Measurements from ENCODE around the gene ABR. TPM values are rescaled to one million over a fixed set of nuclear protein-coding genes. Genes with fewer than 3 reads are reported as not detected.

The ABR gene
- total RNA-seq, 1 donor from 2014 or later, result 110 TPM

DNA sequence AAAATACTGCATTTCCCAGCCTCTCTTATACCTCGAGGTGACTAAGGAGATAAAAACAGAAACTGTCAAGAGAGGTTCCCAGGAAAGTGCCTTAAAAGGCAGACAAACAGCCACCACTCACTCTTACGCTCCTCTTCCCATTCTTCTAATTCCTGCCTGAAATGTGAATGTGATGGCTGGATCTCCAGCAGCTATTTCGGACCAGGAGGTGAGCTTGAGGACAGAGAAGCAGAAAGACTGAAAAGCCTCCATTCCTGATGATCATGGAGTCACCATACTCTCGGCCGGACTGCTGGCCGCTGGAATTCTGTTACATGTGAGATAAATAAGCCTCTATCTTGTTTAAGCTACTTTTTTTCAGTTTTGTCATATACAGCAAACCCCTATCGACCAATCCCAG lies 41.4 kb upstream of the ABR start:
- DNase-seq (ENCODE audit: extremely low spot score, unreplicated experiment), result no peak
- Mint-ChIP-seq H3K4me1 (ENCODE audit: unreplicated experiment) (no peaks in the 10 kb centered on the region), H3K4me3 (ENCODE audit: unreplicated experiment) (no peak overlapping the region), H3K27me3 (ENCODE audit: unreplicated experiment) (peaks cover 45% of the 10 kb centered on the region), H3K36me3 (ENCODE audit: unreplicated experiment) (no peaks in the 10 kb centered on the region), H3K27ac (ENCODE audit: unreplicated experiment) (no peak overlapping the region), H3K9me3 (ENCODE audit: unreplicated experiment) (no peaks in the 10 kb centered on the region)
- TF ChIP-seq, protein P1, sequence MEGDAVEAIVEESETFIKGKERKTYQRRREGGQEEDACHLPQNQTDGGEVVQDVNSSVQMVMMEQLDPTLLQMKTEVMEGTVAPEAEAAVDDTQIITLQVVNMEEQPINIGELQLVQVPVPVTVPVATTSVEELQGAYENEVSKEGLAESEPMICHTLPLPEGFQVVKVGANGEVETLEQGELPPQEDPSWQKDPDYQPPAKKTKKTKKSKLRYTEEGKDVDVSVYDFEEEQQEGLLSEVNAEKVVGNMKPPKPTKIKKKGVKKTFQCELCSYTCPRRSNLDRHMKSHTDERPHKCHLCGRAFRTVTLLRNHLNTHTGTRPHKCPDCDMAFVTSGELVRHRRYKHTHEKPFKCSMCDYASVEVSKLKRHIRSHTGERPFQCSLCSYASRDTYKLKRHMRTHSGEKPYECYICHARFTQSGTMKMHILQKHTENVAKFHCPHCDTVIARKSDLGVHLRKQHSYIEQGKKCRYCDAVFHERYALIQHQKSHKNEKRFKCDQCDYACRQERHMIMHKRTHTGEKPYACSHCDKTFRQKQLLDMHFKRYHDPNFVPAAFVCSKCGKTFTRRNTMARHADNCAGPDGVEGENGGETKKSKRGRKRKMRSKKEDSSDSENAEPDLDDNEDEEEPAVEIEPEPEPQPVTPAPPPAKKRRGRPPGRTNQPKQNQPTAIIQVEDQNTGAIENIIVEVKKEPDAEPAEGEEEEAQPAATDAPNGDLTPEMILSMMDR (IDR thresholded peaks at IDR 0.05), result no peak

DNA sequence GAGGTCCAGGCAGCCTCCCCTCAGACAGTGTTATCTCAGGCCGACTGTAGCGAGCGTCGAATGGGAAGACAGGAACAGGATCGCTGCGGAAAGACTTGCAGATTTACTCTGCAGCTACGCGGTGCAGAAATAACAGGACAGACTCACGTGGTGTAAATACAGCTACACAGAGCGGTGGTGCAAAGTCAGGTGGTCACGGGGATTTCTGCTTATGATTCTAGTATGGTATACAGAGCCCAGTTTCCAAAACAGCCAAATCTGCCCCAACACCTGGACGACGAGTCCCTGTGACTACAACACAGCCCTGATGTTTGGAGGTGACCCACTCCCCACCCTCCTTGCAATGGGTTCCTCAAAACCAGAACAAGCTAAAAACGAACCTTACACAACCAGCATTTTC lies 40.6 kb upstream of the ABR start:
- TF ChIP-seq, protein P1 (IDR thresholded peaks at IDR 0.05), result no peak
- Mint-ChIP-seq H3K4me3 (ENCODE audit: unreplicated experiment) (no peak overlapping the region), H3K27ac (ENCODE audit: unreplicated experiment) (no peak overlapping the region), H3K9me3 (ENCODE audit: unreplicated experiment) (no peaks in the 10 kb centered on the region), H3K4me1 (ENCODE audit: unreplicated experiment) (no peaks in the 10 kb centered on the region), H3K36me3 (ENCODE audit: unreplicated experiment) (no peaks in the 10 kb centered on the region), H3K27me3 (ENCODE audit: unreplicated experiment) (peaks cover 42% of the 10 kb centered on the region)
- DNase-seq (ENCODE audit: extremely low spot score, unreplicated experiment), result no peak

DNA sequence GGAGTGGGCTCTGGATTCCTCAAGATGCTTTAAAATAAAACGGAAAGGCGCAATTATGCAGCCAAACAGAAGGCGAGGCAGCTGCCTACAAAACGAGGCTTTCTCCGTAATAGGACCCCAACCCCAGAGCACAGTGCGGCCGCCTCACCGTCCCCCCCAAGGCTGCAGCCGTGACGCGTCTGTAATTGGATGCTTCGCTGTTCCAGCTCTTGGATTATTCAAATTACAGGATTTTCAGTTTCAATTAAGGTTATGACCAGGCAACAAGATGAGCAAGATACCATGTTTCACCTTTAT lies 37.3 kb upstream of the ABR start:
- Mint-ChIP-seq H3K9me3 (ENCODE audit: unreplicated experiment) (no peaks in the 10 kb centered on the region), H3K36me3 (ENCODE audit: unreplicated experiment) (no peaks in the 10 kb centered on the region), H3K4me3 (ENCODE audit: unreplicated experiment) (no peak overlapping the region), H3K27me3 (ENCODE audit: unreplicated experiment) (peaks cover 50% of the 10 kb centered on the region), H3K4me1 (ENCODE audit: unreplicated experiment) (no peaks in the 10 kb centered on the region), H3K27ac (ENCODE audit: unreplicated experiment) (no peak overlapping the region)
- DNase-seq (ENCODE audit: extremely low spot score, unreplicated experiment), result no peak
- TF ChIP-seq, protein P1 (IDR thresholded peaks at IDR 0.05), result no peak

DNA sequence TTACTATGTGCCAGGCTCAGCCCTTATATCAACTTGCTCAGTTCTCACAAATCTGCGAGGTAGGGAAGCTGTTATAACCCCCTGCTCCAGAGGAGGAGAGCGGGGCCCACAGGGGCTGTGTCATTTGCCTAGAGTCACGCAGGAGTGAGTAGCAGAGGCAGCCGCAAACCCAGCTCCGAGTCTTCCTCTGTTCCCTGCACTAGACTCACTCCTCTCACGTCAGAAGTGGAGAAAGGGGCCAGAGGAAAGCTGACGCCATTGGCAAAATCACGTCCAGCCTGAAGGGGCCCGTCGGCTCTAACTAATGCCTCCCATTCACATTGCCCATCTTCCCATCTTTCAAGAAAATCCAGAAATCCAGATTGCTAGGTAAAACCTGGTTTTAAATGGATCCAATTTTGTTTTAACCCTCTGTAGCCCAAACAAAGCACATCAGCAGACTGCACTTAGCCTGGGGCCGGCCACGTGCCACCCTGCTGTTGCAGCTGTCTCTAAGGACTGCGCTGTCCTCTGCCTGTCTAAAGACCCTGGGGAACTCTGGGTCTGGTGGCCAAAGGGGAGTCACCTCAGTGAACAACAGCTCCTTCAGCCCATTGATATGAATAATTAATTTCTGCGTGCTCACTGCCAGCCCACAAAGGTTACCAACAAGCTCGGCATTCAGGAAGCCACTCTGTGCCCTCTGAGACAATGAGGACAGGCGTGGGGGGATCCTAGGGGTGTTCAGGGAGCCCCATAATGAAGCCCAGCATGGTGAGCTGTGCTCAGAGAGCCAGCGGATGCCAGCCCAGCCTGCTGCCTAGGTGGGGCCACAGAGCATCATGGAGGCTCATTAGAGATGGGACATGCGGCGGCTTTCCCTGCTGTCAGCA lies 36.7 kb upstream of the ABR start:
- H3K9me3 Mint-ChIP-seq (ENCODE audit: unreplicated experiment), result no peaks in the 10 kb centered on the region
- no peak for DNase-seq (ENCODE audit: extremely low spot score, unreplicated experiment)
- H3K27ac Mint-ChIP-seq (ENCODE audit: unreplicated experiment), result no peak overlapping the region
- no peaks in the 10 kb centered on the region for H3K4me1 Mint-ChIP-seq (ENCODE audit: unreplicated experiment)
- H3K27me3 Mint-ChIP-seq (ENCODE audit: unreplicated experiment), result peaks cover 50% of the 10 kb centered on the region
- TF ChIP-seq, protein P1 (IDR thresholded peaks at IDR 0.05), result no peak
- H3K4me3 Mint-ChIP-seq (ENCODE audit: unreplicated experiment), result no peak overlapping the region
- H3K36me3 Mint-ChIP-seq (ENCODE audit: unreplicated experiment), result no peaks in the 10 kb centered on the region

DNA sequence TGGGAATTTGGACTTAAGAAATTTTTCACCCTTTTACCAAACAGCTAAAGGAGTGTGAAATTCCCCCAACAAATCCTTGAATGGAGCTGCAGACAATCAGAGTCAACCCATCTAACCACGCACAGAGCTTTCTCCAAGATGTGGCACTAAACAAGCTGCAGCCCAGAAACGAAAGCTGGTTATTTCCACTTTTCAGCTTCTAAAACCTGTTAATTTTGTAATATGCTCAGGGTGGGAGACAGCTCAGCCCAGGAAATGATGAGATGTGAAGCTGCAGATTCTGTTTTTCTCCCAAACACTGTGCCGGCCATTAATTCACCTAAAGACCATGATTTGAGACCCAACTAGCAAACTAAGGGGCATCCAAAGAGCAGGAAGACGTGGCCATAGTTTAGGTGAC lies 33.2 kb upstream of the ABR start:
- Mint-ChIP-seq H3K4me1 (ENCODE audit: unreplicated experiment) (no peaks in the 10 kb centered on the region), H3K36me3 (ENCODE audit: unreplicated experiment) (no peaks in the 10 kb centered on the region), H3K27ac (ENCODE audit: unreplicated experiment) (no peak overlapping the region), H3K27me3 (ENCODE audit: unreplicated experiment) (peaks cover 60% of the 10 kb centered on the region), H3K4me3 (ENCODE audit: unreplicated experiment) (no peak overlapping the region), H3K9me3 (ENCODE audit: unreplicated experiment) (no peaks in the 10 kb centered on the region)
- DNase-seq (ENCODE audit: extremely low spot score, unreplicated experiment), result no peak
- TF ChIP-seq, protein P1 (IDR thresholded peaks at IDR 0.05), result no peak

Data from osteocyte (in vitro differentiated cells).